K562 (cell line): ENCODE results near the gene PDCD6IP.

Source experiments
- ARNT ChIP-seq, 2 experiments: fragments of 450-650 bp; IDR thresholded peaks; 2 replicates each; pipeline ENCODE4 v1.6.1; 2016; ENCODE audit warnings: mild to moderate bottlenecking in 1 of 2
- CTCF ChIP-seq, 3 experiments: IDR thresholded peaks in 2 of 3; conservative IDR thresholded peaks in 1 of 3; 2 replicates each; pipeline ENCODE4 v1.5.1; 2011 to 2012; ENCODE audit warnings: low read length in 3 of 3, mild to moderate bottlenecking in 3 of 3, control low read depth in 2 of 3, improper control_type of control experiment in 1 of 3, inconsistent platforms in 1 of 3, low read depth in 1 of 3, mixed read lengths in 1 of 3, moderate library complexity in 1 of 3; ENCODE audit not compliant: insufficient read depth in 2 of 3
- ELF2 ChIP-seq: fragments of 250-450 bp; sonication (Bioruptor Pico); IDR thresholded peaks from 2 replicates; pipeline ENCODE4 v1.5.0; 2021; ENCODE audit warnings: mild to moderate bottlenecking
- ELF4 ChIP-seq: fragments of 450-650 bp; formaldehyde crosslinking; IDR thresholded peaks from 2 replicates; pipeline ENCODE4 v1.4.0; 2022; ENCODE audit warnings: missing genetic modification characterization
- ELK1 ChIP-seq: sonication (generic); formaldehyde crosslinking; IDR thresholded peaks from 2 replicates; pipeline ENCODE4 v1.8.1; 2022; ENCODE audit warnings: missing genetic modification reagents
- KDM1A ChIP-seq, 2 experiments: fragments of 450-650 bp; IDR thresholded peaks; 2 replicates each; pipeline ENCODE4 v1.6.1; 2016; ENCODE audit warnings: mild to moderate bottlenecking in 2 of 2
- KLF13 ChIP-seq: fragments of 450-650 bp; IDR thresholded peaks from 2 replicates; pipeline ENCODE4 v1.6.1; 2016; ENCODE audit warnings: missing genetic modification characterization, low read depth, mild to moderate bottlenecking, missing compliant biosample characterization, moderate library complexity, borderline replicate concordance
- ZBTB33 ChIP-seq: sonication (generic); formaldehyde crosslinking; IDR thresholded peaks from 2 replicates; pipeline ENCODE4 v1.8.1; 2023; ENCODE audit warnings: mild to moderate bottlenecking, missing genetic modification reagents
- ZBTB40 ChIP-seq, 2 experiments: fragments of 450-650 bp in 1 of 2; sonication (generic) in 1 of 2; formaldehyde crosslinking in 1 of 2; IDR thresholded peaks; 2 replicates each; pipeline versions ENCODE4 v1.7.1 to v1.9.0; 2016 to 2022; ENCODE audit warnings: inconsistent platforms in 1 of 2, mild to moderate bottlenecking in 1 of 2, missing genetic modification reagents in 1 of 2
- ZNF584 ChIP-seq: fragments of 200-800 bp; sonication (Bioruptor generic); IDR thresholded peaks from 2 replicates; pipeline ENCODE4 v1.6.1; 2016; ENCODE audit warnings: low read depth, mild to moderate bottlenecking, missing genetic modification characterization, missing compliant biosample characterization

- no peak for TF ChIP-seq ELF2 (CRISPR knock-in tag)
- TF ChIP-seq ELK1 = no peak
- TF ChIP-seq KLF13 = no peak
- no peak for TF ChIP-seq ZBTB33
- no peak for TF ChIP-seq KDM1A (IDR thresholded peaks at IDR 0.05)
- TF ChIP-seq ZBTB40 (IDR thresholded peaks at IDR 0.05) = no peak
- no peak for TF ChIP-seq ZBTB40 (CRISPR knock-in tag; IDR thresholded peaks at IDR 0.05)
- TF ChIP-seq ARNT (IDR thresholded peaks at IDR 0.05) = no peak
- no peak for TF ChIP-seq ELF4
- no peak for TF ChIP-seq ZNF584
- TF ChIP-seq CTCF (IDR thresholded peaks at IDR 0.05 in 2 of 3, conservative IDR thresholded peaks at IDR 0.05 in 1 of 3; ENCODE audit: insufficient read depth in 2 of 3, low read depth in 1 of 3, low read length in 3 of 3) = no peak
Observed at GRCh38 chr3:33868309-33868708, 69.9 kb downstream of the PDCD6IP start.
